ENCODE results near the gene PRPS1. TPM values are rescaled to one million over a fixed set of nuclear protein-coding genes. Genes with fewer than 3 reads are reported as not detected.
A peak's percentile ranks its signal among the peaks of the same experiment; 100 is the strongest.
"Not testable (repeated sequence)": the region's sequence is repeated elsewhere in the genome, so short reads cannot be mapped to it uniquely, and the experiment has no call there.

PRPS1 gene
- total and polyA plus RNA-seq, 3 experiments from 2014 or later = 49.7 to 113 (median 110) TPM

DNA sequence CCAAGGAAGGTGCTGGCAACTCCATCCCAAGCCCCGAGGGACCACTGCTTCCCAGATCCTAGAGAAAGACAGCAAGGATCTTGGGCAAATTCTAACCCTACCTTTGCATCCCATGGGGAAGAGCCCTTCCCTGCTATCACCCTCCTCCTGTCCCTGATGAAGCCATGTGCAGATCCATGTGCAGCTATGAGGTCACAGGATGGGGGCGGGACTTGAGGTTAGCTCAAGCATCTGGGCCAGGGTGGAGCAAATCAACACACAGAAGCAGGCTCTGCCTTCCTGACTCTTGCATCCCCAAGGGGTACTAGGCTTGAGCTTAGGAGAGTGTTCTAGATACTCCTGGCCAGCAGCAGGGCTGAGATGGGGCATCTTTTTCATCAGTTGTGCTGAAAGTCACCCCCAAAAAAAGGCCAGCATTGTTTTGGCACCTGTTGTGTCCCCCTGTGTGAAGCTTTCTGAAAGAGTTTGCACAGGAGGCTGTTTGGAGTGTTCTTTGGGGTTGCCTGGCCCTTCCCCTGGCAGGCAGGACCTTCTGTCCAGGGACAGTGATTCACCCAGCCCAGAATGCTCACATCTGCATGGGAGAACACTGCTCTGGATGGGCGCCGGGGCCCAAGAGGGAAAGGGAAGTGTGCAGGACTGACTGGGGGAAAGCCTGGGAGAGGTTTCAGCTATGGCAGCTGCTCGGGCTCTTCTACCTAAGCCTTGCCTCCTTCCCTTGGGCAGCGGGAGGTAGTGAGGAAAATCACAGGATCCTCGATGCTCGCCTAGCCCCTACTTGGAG lies 50.8 kb downstream of the PRPS1 start:
- H3K36me3 ChIP-seq (ENCODE audit: insufficient read depth, low read length) = no peaks in the 10 kb centered on the region
- ChIA-PET CTCF (interaction anchor here (1.4 to 10.9 kb wide), 2 partner anchors 8 to 35 kb away, joined by 3 to 300 read pairs; no protein-coding TSS in a partner anchor), POLR2A (interaction anchor here (0.6 to 9.4 kb wide), 3 partner anchors 23 to 68 kb away, joined by 3 to 330 read pairs (median 8); no protein-coding TSS in a partner anchor)
- peaks cover 0 to 3% (median 0%) of the 10 kb centered on the region in 3 donors for H3K36me3 Mint-ChIP-seq
- peak; percentile 44 to 84 (median 75) for DNase-seq
- H3K27me3 ChIP-seq (ENCODE audit: insufficient read depth, low read length, poor library complexity, severe bottlenecking) = no peaks in the 10 kb centered on the region
- H3K4me1 Mint-ChIP-seq = peaks cover 68 to 85% (median 78%) of the 10 kb centered on the region in 3 donors
- peak overlapping the region in 5 of 7 donors; percentile 9 to 79 (median 46) for H3K4me3 Mint-ChIP-seq
- H3K4me1 ChIP-seq (ENCODE audit: insufficient read depth, low read length) = peaks cover 51% of the 10 kb centered on the region
- H3K27ac Mint-ChIP-seq = peak overlapping the region; percentile 85 to 100 (median 96)
- H3K9me3 ChIP-seq (ENCODE audit: low read length) = no peaks in the 10 kb centered on the region
- no peak overlapping the region for H3K4me3 ChIP-seq (ENCODE audit: low read length)
- no peak overlapping the region for H3K27ac ChIP-seq (ENCODE audit: low read depth, low read length)
- H3K27me3 Mint-ChIP-seq = peaks cover 0 to 13% of the 10 kb centered on the region in 2 donors
- no peaks in the 10 kb centered on the region for H3K9me3 Mint-ChIP-seq

DNA sequence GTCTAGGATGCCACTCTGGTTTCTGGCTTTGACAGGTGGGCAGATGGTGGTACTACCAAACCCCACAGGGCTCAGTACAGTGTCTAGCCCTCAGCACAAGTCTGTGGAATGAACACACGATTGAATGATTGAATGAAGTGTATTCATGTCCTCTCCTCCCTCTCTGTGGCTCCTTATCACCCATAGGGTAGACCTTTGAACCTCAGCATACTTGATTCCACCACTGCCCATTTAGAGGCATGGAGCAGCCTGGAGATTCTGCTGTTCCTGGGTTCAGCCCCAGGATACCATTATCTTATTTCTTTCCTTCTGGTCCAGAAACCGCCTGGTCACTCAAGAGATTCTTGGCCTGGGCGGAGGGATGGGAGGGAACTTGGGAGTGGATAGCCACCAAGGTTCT lies 53.9 kb downstream of the PRPS1 start:
- no peaks in the 10 kb centered on the region for H3K9me3 ChIP-seq (ENCODE audit: low read length)
- CTCF ChIA-PET = no interaction called here
- peak overlapping the region in 5 of 8 donors; percentile 7 to 68 (median 52) for H3K27ac Mint-ChIP-seq

DNA sequence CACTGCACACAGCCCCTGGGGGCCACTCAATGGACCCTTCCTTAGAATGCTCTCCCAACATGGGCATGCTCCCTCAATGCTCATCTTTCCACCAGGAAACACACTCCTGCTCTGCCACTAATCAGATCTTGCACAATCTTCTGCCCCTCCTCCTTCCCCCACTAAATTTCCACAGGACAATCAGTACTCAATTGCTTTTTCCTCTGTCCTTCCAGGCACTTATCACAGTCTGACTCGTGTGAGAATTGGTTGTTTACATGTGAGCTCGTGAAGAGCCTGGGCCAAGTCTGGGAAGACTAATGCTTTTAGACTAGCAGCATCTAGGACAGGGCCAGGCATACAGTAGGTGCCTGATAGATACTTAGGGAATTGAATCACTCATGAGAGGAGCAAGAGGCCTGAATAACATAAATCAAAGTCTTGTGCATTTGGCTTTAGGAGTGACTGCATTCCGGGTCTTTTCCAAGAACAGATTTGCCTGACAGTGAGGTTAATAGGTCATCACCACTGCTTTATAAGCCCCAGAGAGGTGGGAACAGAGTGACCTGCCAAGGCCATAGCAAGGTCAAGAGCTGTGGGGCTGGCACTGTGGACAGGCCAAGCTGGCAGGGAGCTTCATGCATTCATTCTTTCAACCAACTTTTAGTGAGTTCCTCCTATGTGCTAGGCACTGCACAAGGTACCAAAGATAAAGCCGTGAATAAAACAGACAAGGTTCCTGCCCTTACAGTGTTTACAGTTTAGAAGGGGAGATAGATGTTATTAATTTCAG lies 55.0 kb downstream of the PRPS1 start:
- ChIA-PET CTCF (no interaction called here), POLR2A (no interaction called here)
- Histone ChIP-seq H3K4me1 (ENCODE audit: insufficient read depth, low read length) (peaks cover 32% of the 10 kb centered on the region), H3K4me3 (ENCODE audit: low read length) (no peak overlapping the region), H3K9me3 (ENCODE audit: low read length) (no peaks in the 10 kb centered on the region), H3K27me3 (ENCODE audit: insufficient read depth, low read length, poor library complexity, severe bottlenecking) (no peaks in the 10 kb centered on the region), H3K36me3 (ENCODE audit: insufficient read depth, low read length) (no peaks in the 10 kb centered on the region), H3K27ac (ENCODE audit: low read depth, low read length) (no peak overlapping the region)
- Mint-ChIP-seq H3K27me3 (peaks cover 0 to 8% of the 10 kb centered on the region in 2 donors), H3K27ac (peak overlapping the region in 4 of 8 donors; percentile 17 to 72 (median 36)), H3K4me1 (peaks cover 52 to 74% (median 53%) of the 10 kb centered on the region in 3 donors), H3K9me3 (no peaks in the 10 kb centered on the region), H3K36me3 (no peaks in the 10 kb centered on the region), H3K4me3 (no peak overlapping the region)
- no peak for DNase-seq

More for the DNA sequence above, 53.9 kb downstream of the PRPS1 start:
- Mint-ChIP-seq H3K4me3 (no peak overlapping the region), H3K27me3 (peaks cover 0 to 7% of the 10 kb centered on the region in 2 donors), H3K36me3 (no peaks in the 10 kb centered on the region), H3K4me1 (peaks cover 59 to 76% (median 61%) of the 10 kb centered on the region in 3 donors), H3K9me3 (no peaks in the 10 kb centered on the region)
- Histone ChIP-seq H3K27me3 (ENCODE audit: insufficient read depth, low read length, poor library complexity, severe bottlenecking) (no peaks in the 10 kb centered on the region), H3K27ac (ENCODE audit: low read depth, low read length) (no peak overlapping the region), H3K4me3 (ENCODE audit: low read length) (no peak overlapping the region), H3K4me1 (ENCODE audit: insufficient read depth, low read length) (peaks cover 43% of the 10 kb centered on the region), H3K36me3 (ENCODE audit: insufficient read depth, low read length) (no peaks in the 10 kb centered on the region)
- POLR2A ChIA-PET = no interaction called here
- no peak for DNase-seq

DNA sequence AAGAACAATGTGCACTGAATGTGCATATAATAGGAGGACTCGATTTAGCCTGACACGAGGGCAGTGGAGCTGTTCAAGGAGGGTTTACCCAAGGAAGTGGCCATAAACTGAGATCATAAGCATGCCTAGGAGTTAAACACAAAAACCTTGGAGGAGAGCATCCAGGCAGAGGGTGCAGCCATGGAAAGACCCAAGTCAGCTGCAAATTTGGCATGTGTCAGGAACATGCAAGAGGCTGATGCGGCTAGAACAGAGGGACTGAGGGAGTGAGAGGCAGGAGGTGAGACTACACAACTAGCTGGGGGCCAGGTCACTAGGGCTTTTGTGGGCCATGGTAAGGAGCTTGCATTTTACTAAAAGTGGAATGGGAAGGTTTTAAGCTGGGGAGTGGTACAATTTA lies 55.6 kb downstream of the PRPS1 start:
- Histone ChIP-seq H3K4me1 (ENCODE audit: insufficient read depth, low read length) (peaks cover 26% of the 10 kb centered on the region), H3K36me3 (ENCODE audit: insufficient read depth, low read length) (no peaks in the 10 kb centered on the region), H3K27ac (ENCODE audit: low read depth, low read length) (no peak overlapping the region), H3K27me3 (ENCODE audit: insufficient read depth, low read length, poor library complexity, severe bottlenecking) (no peaks in the 10 kb centered on the region), H3K9me3 (ENCODE audit: low read length) (no peaks in the 10 kb centered on the region), H3K4me3 (ENCODE audit: low read length) (no peak overlapping the region)
- peaks cover 46 to 69% (median 47%) of the 10 kb centered on the region in 3 donors for H3K4me1 Mint-ChIP-seq
- ChIA-PET POLR2A (no interaction called here), CTCF (interaction anchor here (1.1 kb wide), 1 partner anchor 29 kb away, joined by 3 read pairs; no protein-coding TSS in a partner anchor)
- no peak overlapping the region for H3K4me3 Mint-ChIP-seq
- DNase-seq = no peak
- no peaks in the 10 kb centered on the region for H3K9me3 Mint-ChIP-seq
- peaks cover 0 to 6% of the 10 kb centered on the region in 2 donors for H3K27me3 Mint-ChIP-seq
- peak overlapping the region in 2 of 8 donors; percentile 52 to 53 for H3K27ac Mint-ChIP-seq
- no peaks in the 10 kb centered on the region for H3K36me3 Mint-ChIP-seq

DNA sequence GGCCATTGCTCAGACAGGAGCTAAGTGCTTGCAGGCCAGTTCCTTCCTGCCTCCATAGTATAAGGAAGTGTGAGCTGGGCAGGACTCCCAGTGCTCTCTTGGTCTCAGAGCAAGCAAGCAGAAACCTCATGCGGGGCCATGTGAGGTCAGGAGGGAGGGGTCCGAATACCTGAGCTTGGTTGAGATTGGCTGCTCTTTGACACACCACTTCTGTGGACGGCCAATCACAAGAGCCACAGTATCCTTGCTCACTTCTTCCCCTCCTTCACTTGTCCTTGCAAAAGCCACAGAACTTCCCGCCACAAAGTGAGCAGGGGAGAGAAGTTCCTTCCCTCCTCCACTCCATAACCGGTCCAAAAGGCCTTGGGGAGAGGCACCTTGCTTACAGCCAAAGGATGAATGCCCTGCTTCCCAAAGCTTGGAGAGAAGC lies 56.7 kb downstream of the PRPS1 start:
- DNase-seq = no peak
- Mint-ChIP-seq H3K4me3 (no peak overlapping the region), H3K9me3 (no peaks in the 10 kb centered on the region)

DNA sequence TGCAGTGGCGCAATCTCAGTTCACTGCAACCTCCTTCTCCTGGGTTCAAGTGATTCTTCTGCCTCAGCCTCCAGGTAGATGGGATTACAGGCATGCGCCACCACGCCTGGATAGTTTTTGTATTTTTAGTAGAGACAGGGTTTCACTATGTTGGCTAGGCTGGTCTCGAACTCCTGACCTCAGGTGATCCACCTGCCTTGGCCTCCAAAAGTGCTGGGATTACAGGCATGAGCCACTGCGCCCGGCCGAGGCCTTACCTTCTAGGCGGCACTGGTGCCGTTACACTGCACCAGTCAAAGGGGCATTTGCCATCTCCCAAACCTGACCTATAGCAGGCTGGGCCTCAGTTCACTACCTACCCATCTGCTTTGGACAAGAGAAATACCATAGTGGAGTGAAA lies 57.3 kb downstream of the PRPS1 start:
- CTCF ChIA-PET; H3K27me3 ChIP-seq (ENCODE audit: insufficient read depth, low read length, poor library complexity, severe bottlenecking); DNase-seq; H3K9me3 ChIP-seq (ENCODE audit: low read length); H3K36me3 Mint-ChIP-seq; POLR2A ChIA-PET; H3K9me3 Mint-ChIP-seq; H3K27ac ChIP-seq (ENCODE audit: low read depth, low read length); H3K27me3 Mint-ChIP-seq; H3K4me3 Mint-ChIP-seq; H3K36me3 ChIP-seq (ENCODE audit: insufficient read depth, low read length); H3K4me3 ChIP-seq (ENCODE audit: low read length): not testable (repeated sequence)
- Mint-ChIP-seq H3K27ac (peak overlapping the region in 1 of 8 donors; percentile 49), H3K4me1 (peaks cover 31 to 53% (median 32%) of the 10 kb centered on the region in 3 donors)
- peaks cover 12% of the 10 kb centered on the region for H3K4me1 ChIP-seq (ENCODE audit: insufficient read depth, low read length)

More for the DNA sequence above, 56.7 kb downstream of the PRPS1 start:
- H3K9me3 ChIP-seq (ENCODE audit: low read length) = no peaks in the 10 kb centered on the region
- H3K27me3 ChIP-seq (ENCODE audit: insufficient read depth, low read length, poor library complexity, severe bottlenecking) = no peaks in the 10 kb centered on the region
- H3K27me3 Mint-ChIP-seq = peaks cover 0 to 8% of the 10 kb centered on the region in 2 donors
- H3K36me3 ChIP-seq (ENCODE audit: insufficient read depth, low read length) = no peaks in the 10 kb centered on the region
- H3K27ac Mint-ChIP-seq = no peak overlapping the region
- peaks cover 36 to 59% (median 36%) of the 10 kb centered on the region in 3 donors for H3K4me1 Mint-ChIP-seq
- no peak overlapping the region for H3K27ac ChIP-seq (ENCODE audit: low read depth, low read length)
- peaks cover 15% of the 10 kb centered on the region for H3K4me1 ChIP-seq (ENCODE audit: insufficient read depth, low read length)
- ChIA-PET POLR2A (no interaction called here), CTCF (interaction anchor here (0.6 to 1.1 kb wide), 2 partner anchors 12 to 28 kb away, joined by 3 to 4 read pairs; no protein-coding TSS in a partner anchor)
- H3K4me3 ChIP-seq (ENCODE audit: low read length) = no peak overlapping the region
- no peaks in the 10 kb centered on the region for H3K36me3 Mint-ChIP-seq

DNA sequence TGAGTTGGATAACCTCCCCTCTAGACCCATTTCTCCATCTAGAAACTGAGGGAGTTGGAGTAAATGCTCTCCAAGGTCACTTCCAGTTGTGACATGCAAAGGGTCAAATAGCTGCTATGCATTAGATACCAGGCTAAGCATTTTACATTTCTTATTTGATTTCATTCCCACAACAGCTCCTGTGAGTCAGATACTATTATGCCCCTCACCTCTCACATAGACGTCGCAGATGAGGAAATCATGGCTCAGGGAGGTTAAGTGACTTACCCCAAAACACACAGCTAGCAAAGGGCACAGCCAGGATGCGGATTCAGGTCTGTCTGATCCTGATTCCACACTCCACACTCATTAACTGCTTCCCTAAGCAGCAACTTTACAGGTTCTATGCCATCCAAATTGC lies 57.7 kb downstream of the PRPS1 start:
- no peak overlapping the region for H3K4me3 ChIP-seq (ENCODE audit: low read length)
- H3K9me3 ChIP-seq (ENCODE audit: low read length) = no peaks in the 10 kb centered on the region
- no peak for DNase-seq
- no peaks in the 10 kb centered on the region for H3K27me3 ChIP-seq (ENCODE audit: insufficient read depth, low read length, poor library complexity, severe bottlenecking)
- peak overlapping the region in 2 of 8 donors; percentile 23 to 60 for H3K27ac Mint-ChIP-seq
- H3K4me3 Mint-ChIP-seq = no peak overlapping the region
- H3K4me1 ChIP-seq (ENCODE audit: insufficient read depth, low read length) = peaks cover 12% of the 10 kb centered on the region
- H3K9me3 Mint-ChIP-seq = no peaks in the 10 kb centered on the region
- H3K36me3 Mint-ChIP-seq = no peaks in the 10 kb centered on the region
- peaks cover 0 to 8% of the 10 kb centered on the region in 2 donors for H3K27me3 Mint-ChIP-seq
- ChIA-PET CTCF (no interaction called here), POLR2A (interaction anchor here (1.0 kb wide), 1 partner anchor 10 kb away, joined by 3 read pairs; no protein-coding TSS in a partner anchor)
- no peaks in the 10 kb centered on the region for H3K36me3 ChIP-seq (ENCODE audit: insufficient read depth, low read length)
- H3K27ac ChIP-seq (ENCODE audit: low read depth, low read length) = no peak overlapping the region
- peaks cover 27 to 48% (median 29%) of the 10 kb centered on the region in 3 donors for H3K4me1 Mint-ChIP-seq
